M059J (cell line): ENCODE results near the gene DPP6. TPM values are rescaled to one million over a fixed set of nuclear protein-coding genes. Genes with fewer than 3 reads are reported as not detected.
A peak's percentile ranks its signal among the peaks of the same experiment; 100 is the strongest.
"Not testable (repeated sequence)": the region's sequence is repeated elsewhere in the genome, so short reads cannot be mapped to it uniquely, and the experiment has no call there.

ENCODE experiments used
- DNase-seq: peaks from one replicate; pipeline ENCODE4 v3.0.0-alpha.2; 2012; ENCODE audit warnings: low read depth
- total RNA-seq: library from RNA; depleted of rRNA; stranded (reverse); fragments of >200 nt; shearing (Covaris generic); gene quantifications from 2 replicates; pipeline ENCODE4 v1.2.3, GENCODE V29; 2014

The DPP6 gene
- total RNA-seq, 1 experiment from 2014 or later, result not detected

GRCh38 chr7:154148791-154149516 lies 96.8 kb downstream of the DPP6 start:
- DNase-seq, result not testable (repeated sequence)

- not testable (repeated sequence) for DNase-seq
Observed at GRCh38 chr7:154150656-154151055, 98.5 kb downstream of the DPP6 start.

- not testable (repeated sequence) for DNase-seq
Observed at GRCh38 chr7:154151306-154151705, 99.1 kb downstream of the DPP6 start.

- not testable (repeated sequence) for DNase-seq
Observed at GRCh38 chr7:154155928-154156327, 103.7 kb downstream of the DPP6 start.

GRCh38 chr7:154162921-154163320 lies 110.7 kb downstream of the DPP6 start:
- not testable (repeated sequence) for DNase-seq

- DNase-seq, result not testable (repeated sequence)
Observed at GRCh38 chr7:154163642-154164041, 111.4 kb downstream of the DPP6 start.

GRCh38 chr7:154167051-154167450 lies 114.9 kb downstream of the DPP6 start:
- DNase-seq, result no peak

GRCh38 chr7:154167807-154168206 lies 115.6 kb downstream of the DPP6 start:
- no peak for DNase-seq

- DNase-seq, result no peak
Observed at GRCh38 chr7:154171422-154171821, 119.2 kb downstream of the DPP6 start.

GRCh38 chr7:154172236-154172635 lies 120.0 kb downstream of the DPP6 start:
- no peak for DNase-seq

- DNase-seq, result no peak
Observed at GRCh38 chr7:154177584-154177983, 125.4 kb downstream of the DPP6 start.

- DNase-seq, result peak; percentile 1
Observed at GRCh38 chr7:154178895-154179294, 126.7 kb downstream of the DPP6 start.

GRCh38 chr7:154183482-154183881 lies 131.3 kb downstream of the DPP6 start:
- DNase-seq, result no peak

GRCh38 chr7:154183946-154184345 lies 131.7 kb downstream of the DPP6 start:
- no peak for DNase-seq

GRCh38 chr7:154186811-154187210 lies 134.6 kb downstream of the DPP6 start:
- no peak for DNase-seq

GRCh38 chr7:154188330-154188729 lies 136.1 kb downstream of the DPP6 start:
- no peak for DNase-seq

GRCh38 chr7:154195266-154195665 lies 143.1 kb downstream of the DPP6 start:
- no peak for DNase-seq

GRCh38 chr7:154198481-154198880 lies 146.3 kb downstream of the DPP6 start:
- DNase-seq, result no peak

- DNase-seq, result no peak
Observed at GRCh38 chr7:154200241-154200640, 148.0 kb downstream of the DPP6 start.

GRCh38 chr7:154202002-154202401 lies 149.8 kb downstream of the DPP6 start:
- DNase-seq, result no peak

- no peak for DNase-seq
Observed at GRCh38 chr7:154204046-154204445, 151.8 kb downstream of the DPP6 start.

- DNase-seq, result no peak
Observed at GRCh38 chr7:154212861-154213260, 160.7 kb downstream of the DPP6 start.

GRCh38 chr7:154217688-154218340 lies 165.6 kb downstream of the DPP6 start:
- no peak for DNase-seq
